GM23338 (cell line): ENCODE measurements around the gene C16orf82. TPM values are rescaled to one million over a fixed set of nuclear protein-coding genes. Genes with fewer than 3 reads are reported as not detected.

ENCODE experiments used
- ATAC-seq: fragments of 200-7000 bp; cut with Tn5 transposase; 3 replicates; pipeline ENCODE4 v1.9.1; 2020
- DNase-seq: peaks from one replicate; pipeline ENCODE4 v3.0.0-alpha.2; 2015; ENCODE audit warnings: low spot score
- H2AFZ ChIP-seq: fragments of 200-600 bp; sonication (generic); 2 replicates; pipeline ENCODE4 v1.8.0; 2016; ENCODE audit warnings: antibody characterized with exemption, mild to moderate bottlenecking, moderate library complexity
- H3F3A ChIP-seq: fragments of 200-600 bp; sonication (generic); replicated peaks from 2 replicates; pipeline ENCODE4 v1.8.0; 2017; ENCODE audit warnings: antibody characterized with exemption, mixed run types, low read depth
- H3K27ac ChIP-seq: fragments of 200-600 bp; sonication (generic); 2 replicates; pipeline ENCODE4 v1.6.1; 2016; ENCODE audit warnings: low read depth
- H3K27me3 ChIP-seq: fragments of 200-600 bp; sonication (generic); 2 replicates; pipeline ENCODE4 v1.8.0; 2016; ENCODE audit warnings: mild to moderate bottlenecking, mixed run types, moderate library complexity; ENCODE audit not compliant: insufficient read depth
- H3K36me3 ChIP-seq: fragments of 200-600 bp; sonication (generic); 2 replicates; pipeline ENCODE4 v1.8.0; 2016; ENCODE audit warnings: mild to moderate bottlenecking; ENCODE audit not compliant: insufficient read depth
- H3K4me1 ChIP-seq: fragments of 200-600 bp; sonication (generic); 2 replicates; pipeline ENCODE4 v1.8.0; 2016; ENCODE audit warnings: mild to moderate bottlenecking, moderate library complexity; ENCODE audit not compliant: insufficient read depth
- H3K4me2 ChIP-seq: fragments of 200-600 bp; sonication (generic); 2 replicates; pipeline ENCODE4 v1.7.1; 2017; ENCODE audit warnings: mixed run types
- H3K4me3 ChIP-seq: fragments of 200-600 bp; sonication (generic); 2 replicates; pipeline ENCODE4 v1.6.1; 2016; ENCODE audit warnings: mixed run types
- H3K79me2 ChIP-seq: fragments of 200-600 bp; sonication (generic); replicated peaks from 2 replicates; pipeline ENCODE4 v1.8.0; 2017; ENCODE audit warnings: mild to moderate bottlenecking; ENCODE audit not compliant: insufficient read depth
- H3K9me2 ChIP-seq: fragments of 200-600 bp; sonication (generic); 2 replicates; pipeline ENCODE4 v1.8.0; 2017; ENCODE audit not compliant: insufficient read depth
- H4K20me1 ChIP-seq: fragments of 200-600 bp; sonication (generic); replicated peaks from 2 replicates; pipeline ENCODE4 v1.8.0; 2017; ENCODE audit warnings: mild to moderate bottlenecking; ENCODE audit not compliant: insufficient read depth
- H3K27ac Mint-ChIP-seq: 2 replicates; pipeline ENCODE4 v1.8.0; 2020; ENCODE audit warnings: inconsistent platforms, mild to moderate bottlenecking, moderate library complexity, mixed read lengths
- H3K27me3 Mint-ChIP-seq: 3 replicates; pipeline ENCODE4 v1.8.0; 2022; ENCODE audit warnings: low read depth, mild to moderate bottlenecking, moderate library complexity, mixed read lengths, inconsistent platforms; ENCODE audit not compliant: insufficient read depth, poor library complexity
- H3K36me3 Mint-ChIP-seq: 3 replicates; pipeline ENCODE4 v1.8.0; 2021; ENCODE audit warnings: low read depth, mild to moderate bottlenecking, inconsistent platforms, moderate library complexity, mixed read lengths
- H3K4me1 Mint-ChIP-seq: 3 replicates; pipeline ENCODE4 v1.8.0; 2020; ENCODE audit warnings: mild to moderate bottlenecking, inconsistent platforms, mixed read lengths
- H3K4me3 Mint-ChIP-seq: 3 replicates; pipeline ENCODE4 v1.8.0; 2021; ENCODE audit warnings: moderate library complexity, mild to moderate bottlenecking, inconsistent platforms, mixed read lengths
- H3K9me3 Mint-ChIP-seq: 3 replicates; pipeline ENCODE4 v1.8.0; 2020; ENCODE audit warnings: moderate library complexity, mild to moderate bottlenecking, inconsistent platforms, mixed read lengths
- CREB1 ChIP-seq: fragments of 250-450 bp; sonication (Bioruptor Pico); IDR thresholded peaks from 2 replicates; pipeline ENCODE4 v1.5.0; 2020; ENCODE audit warnings: low read depth, mild to moderate bottlenecking, moderate library complexity
- EZH2 ChIP-seq: fragments of 200-600 bp; sonication (generic); IDR thresholded peaks from one replicate; pipeline ENCODE4 v1.8.0; 2017; ENCODE audit warnings: antibody characterized with exemption, mild to moderate bottlenecking, low read depth; ENCODE audit not compliant: unreplicated experiment
- EZH2phosphoT487 ChIP-seq: fragments of 200-600 bp; sonication (generic); IDR thresholded peaks from one replicate; pipeline ENCODE4 v1.8.1; 2018; ENCODE audit warnings: antibody characterized with exemption; ENCODE audit not compliant: unreplicated experiment
- JUNB ChIP-seq: IDR thresholded peaks from one replicate; pipeline ENCODE4 v1.6.1; 2016; ENCODE audit warnings: antibody characterized with exemption; ENCODE audit not compliant: unreplicated experiment
- NANOG ChIP-seq: IDR thresholded peaks from 2 replicates; pipeline ENCODE4 v1.6.1; 2016; ENCODE audit warnings: antibody characterized with exemption, borderline replicate concordance
- POLR2AphosphoS5 ChIP-seq: IDR thresholded peaks from 2 replicates; pipeline ENCODE4 v1.6.1; 2016; ENCODE audit warnings: antibody characterized with exemption, low read depth
- STAT1 ChIP-seq: IDR thresholded peaks from one replicate; pipeline ENCODE4 v1.6.1; 2016; ENCODE audit warnings: antibody characterized with exemption; ENCODE audit not compliant: unreplicated experiment
- ZNF114 ChIP-seq: fragments of 250-450 bp; sonication (Bioruptor Pico); IDR thresholded peaks from 2 replicates; pipeline ENCODE4 v1.5.0; 2020; ENCODE audit warnings: mild to moderate bottlenecking, moderate library complexity
- ZNF331 ChIP-seq: fragments of 250-450 bp; sonication (Bioruptor Pico); IDR thresholded peaks from 2 replicates; pipeline ENCODE4 v1.5.0; 2020; ENCODE audit warnings: low read depth, mild to moderate bottlenecking, moderate library complexity
- ZNF462 ChIP-seq: fragments of 250-450 bp; sonication (Bioruptor Pico); IDR thresholded peaks from 2 replicates; pipeline ENCODE4 v1.5.0; 2020; ENCODE audit warnings: mild to moderate bottlenecking, moderate library complexity
- polyA plus RNA-seq: library from polyadenylated mRNA; unstranded; fragments of >200 nt; fragmentation: Nextera tagmentation; extraction: Ambion mirVana; gene quantifications from 2 replicates; pipeline ENCODE4 v1.2.1, GENCODE V29; 2016
- total RNA-seq: library from RNA; depleted of rRNA; stranded (reverse); fragments of >200 nt; shearing (Covaris generic); gene quantifications from 2 replicates; pipeline ENCODE4 v1.2.3, GENCODE V29; 2014
- TF ChIP-seq, protein P1 (sequence below): IDR thresholded peaks from one replicate; pipeline ENCODE4 v1.6.1; 2018; ENCODE audit warnings: antibody characterized with exemption; ENCODE audit not compliant: unreplicated experiment
- TF ChIP-seq, protein P2 (sequence below): IDR thresholded peaks from 2 replicates; pipeline ENCODE4 v1.6.1; 2016; ENCODE audit warnings: antibody characterized with exemption

C16orf82 gene
- total and polyA plus RNA-seq, 2 experiments from 2014 or later, result not detected

DNA sequence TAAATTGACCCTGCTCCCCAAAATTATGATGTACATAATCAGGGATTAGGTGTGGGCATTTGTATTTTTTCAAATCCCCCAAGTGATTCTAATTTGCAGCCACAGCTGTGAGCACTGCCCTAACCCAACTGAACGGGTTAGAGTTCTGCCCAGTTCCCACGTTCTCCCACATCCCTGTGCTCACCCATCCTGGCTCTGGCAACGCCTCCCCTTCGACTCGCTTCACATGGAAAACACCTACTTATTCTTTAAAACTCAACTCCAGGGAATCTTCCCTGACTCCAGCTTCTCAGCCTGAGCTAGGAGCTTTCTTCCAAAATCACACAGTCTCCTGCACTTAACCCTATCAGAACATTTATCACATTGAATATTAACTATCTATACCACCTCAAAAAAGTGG lies 17.6 kb upstream of the C16orf82 start:
- Histone ChIP-seq H3K79me2 (no peaks in the 10 kb centered on the region), H4K20me1 (no peaks in the 10 kb centered on the region), H2AFZ (no peak overlapping the region), H3K27me3 (no peaks in the 10 kb centered on the region), H3K9me2 (peaks cover 13% of the 10 kb centered on the region; the same call in 1 of the 2 replicates), H3K4me3 (no peak overlapping the region), H3F3A (no peaks in the 10 kb centered on the region), H3K36me3 (no peaks in the 10 kb centered on the region), H3K4me1 (no peaks in the 10 kb centered on the region; the same call in 1 of the 2 replicates), H3K27ac (no peak overlapping the region), H3K4me2 (no peak overlapping the region)
- Mint-ChIP-seq H3K4me3 (no peak overlapping the region), H3K4me1 (peaks cover 2% of the 10 kb centered on the region; the same call in 1 of the 3 replicates), H3K9me3 (peaks cover 26% of the 10 kb centered on the region), H3K36me3 (peaks cover 12% of the 10 kb centered on the region; the same call in 2 of the 3 replicates), H3K27me3 (no peaks in the 10 kb centered on the region), H3K27ac (no peak overlapping the region)
- TF ChIP-seq CREB1 (no peak), STAT1 (no peak), NANOG (no peak), EZH2 (no peak), ZNF462 (CRISPR knock-in tag) (no peak), ZNF114 (CRISPR knock-in tag) (no peak), ZNF331 (no peak), JUNB (no peak), POLR2AphosphoS5 (no peak), EZH2phosphoT487 (no peak)
- TF ChIP-seq, protein P1, sequence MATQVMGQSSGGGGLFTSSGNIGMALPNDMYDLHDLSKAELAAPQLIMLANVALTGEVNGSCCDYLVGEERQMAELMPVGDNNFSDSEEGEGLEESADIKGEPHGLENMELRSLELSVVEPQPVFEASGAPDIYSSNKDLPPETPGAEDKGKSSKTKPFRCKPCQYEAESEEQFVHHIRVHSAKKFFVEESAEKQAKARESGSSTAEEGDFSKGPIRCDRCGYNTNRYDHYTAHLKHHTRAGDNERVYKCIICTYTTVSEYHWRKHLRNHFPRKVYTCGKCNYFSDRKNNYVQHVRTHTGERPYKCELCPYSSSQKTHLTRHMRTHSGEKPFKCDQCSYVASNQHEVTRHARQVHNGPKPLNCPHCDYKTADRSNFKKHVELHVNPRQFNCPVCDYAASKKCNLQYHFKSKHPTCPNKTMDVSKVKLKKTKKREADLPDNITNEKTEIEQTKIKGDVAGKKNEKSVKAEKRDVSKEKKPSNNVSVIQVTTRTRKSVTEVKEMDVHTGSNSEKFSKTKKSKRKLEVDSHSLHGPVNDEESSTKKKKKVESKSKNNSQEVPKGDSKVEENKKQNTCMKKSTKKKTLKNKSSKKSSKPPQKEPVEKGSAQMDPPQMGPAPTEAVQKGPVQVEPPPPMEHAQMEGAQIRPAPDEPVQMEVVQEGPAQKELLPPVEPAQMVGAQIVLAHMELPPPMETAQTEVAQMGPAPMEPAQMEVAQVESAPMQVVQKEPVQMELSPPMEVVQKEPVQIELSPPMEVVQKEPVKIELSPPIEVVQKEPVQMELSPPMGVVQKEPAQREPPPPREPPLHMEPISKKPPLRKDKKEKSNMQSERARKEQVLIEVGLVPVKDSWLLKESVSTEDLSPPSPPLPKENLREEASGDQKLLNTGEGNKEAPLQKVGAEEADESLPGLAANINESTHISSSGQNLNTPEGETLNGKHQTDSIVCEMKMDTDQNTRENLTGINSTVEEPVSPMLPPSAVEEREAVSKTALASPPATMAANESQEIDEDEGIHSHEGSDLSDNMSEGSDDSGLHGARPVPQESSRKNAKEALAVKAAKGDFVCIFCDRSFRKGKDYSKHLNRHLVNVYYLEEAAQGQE, result no peak
- TF ChIP-seq, protein P2, sequence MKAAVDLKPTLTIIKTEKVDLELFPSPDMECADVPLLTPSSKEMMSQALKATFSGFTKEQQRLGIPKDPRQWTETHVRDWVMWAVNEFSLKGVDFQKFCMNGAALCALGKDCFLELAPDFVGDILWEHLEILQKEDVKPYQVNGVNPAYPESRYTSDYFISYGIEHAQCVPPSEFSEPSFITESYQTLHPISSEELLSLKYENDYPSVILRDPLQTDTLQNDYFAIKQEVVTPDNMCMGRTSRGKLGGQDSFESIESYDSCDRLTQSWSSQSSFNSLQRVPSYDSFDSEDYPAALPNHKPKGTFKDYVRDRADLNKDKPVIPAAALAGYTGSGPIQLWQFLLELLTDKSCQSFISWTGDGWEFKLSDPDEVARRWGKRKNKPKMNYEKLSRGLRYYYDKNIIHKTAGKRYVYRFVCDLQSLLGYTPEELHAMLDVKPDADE, result no peak
- DNase-seq (no peak), ATAC-seq (no peak)
